ENCODE data around the gene GPSM3. TPM values are rescaled to one million over a fixed set of nuclear protein-coding genes. Genes with fewer than 3 reads are reported as not detected.

GPSM3 gene
- total and polyA plus RNA-seq, 2 of the 13 experiments (the other 11 are each of a cell fraction or from before 2014, with no cell fraction given): 0.18 to 6.2 TPM

DNA sequence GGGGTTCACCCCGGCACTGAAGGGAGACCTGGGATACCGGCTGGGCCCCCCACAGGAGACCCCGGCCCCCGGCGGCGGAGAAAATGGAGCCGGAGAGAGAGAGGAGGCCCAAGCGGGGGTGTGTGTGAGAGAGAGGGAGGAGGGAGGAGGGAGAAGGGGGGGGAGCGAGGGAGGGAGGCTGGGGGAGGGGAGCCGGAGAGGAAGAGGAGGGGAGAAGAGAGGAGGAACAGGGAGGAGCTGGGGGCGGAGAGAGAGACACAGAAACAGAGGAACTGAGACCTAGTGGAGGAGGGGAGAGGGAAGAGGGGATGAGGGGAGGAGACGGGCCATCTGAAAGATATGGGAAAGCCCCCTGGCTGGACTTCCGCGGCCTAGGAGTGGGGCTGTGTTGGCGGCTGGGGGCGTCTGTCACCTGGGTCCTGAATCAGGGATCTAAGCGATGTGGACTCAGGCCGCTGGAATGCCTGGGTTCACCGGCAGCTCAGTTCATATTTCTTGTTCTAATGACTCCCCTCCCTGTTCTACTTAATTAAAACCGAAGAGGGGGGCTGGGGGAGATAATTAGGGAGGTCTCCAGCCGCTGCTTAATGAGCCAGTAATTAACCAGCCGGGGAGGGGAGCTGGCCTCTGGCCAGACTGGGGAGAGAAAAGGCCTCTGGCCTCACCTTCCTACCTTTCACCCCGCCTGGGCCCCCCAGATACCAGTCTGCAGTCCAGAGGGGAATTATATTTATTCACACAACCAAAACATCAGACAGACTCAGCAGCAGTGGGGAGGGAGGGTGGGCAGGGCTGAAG is 2.2 kb downstream of the GPSM3 start, which contains the start of gene PBX2 (continued):
- TF ChIP-seq NR2F1 (CRISPR knock-in tag; IDR thresholded peaks at IDR 0.05) (no peak), NFYC (CRISPR knock-in tag; IDR thresholded peaks at IDR 0.05) (0 out of 2 replicates have a peak, but pooled peaks have one; percentile 16), MXD4 (CRISPR knock-in tag; IDR thresholded peaks at IDR 0.05) (no peak), MAF1 (CRISPR knock-in tag; IDR thresholded peaks at IDR 0.05; ENCODE audit: borderline replicate concordance) (no peak), PBX2 (CRISPR knock-in tag; IDR thresholded peaks at IDR 0.05) (no peak), NFKB2 (CRISPR knock-in tag; IDR thresholded peaks at IDR 0.05; ENCODE audit: borderline replicate concordance) (peak; percentile 85; the same call in 1 of the 2 replicates), ZNF235 (CRISPR knock-in tag; IDR thresholded peaks at IDR 0.05; ENCODE audit: borderline replicate concordance) (no peak), SIX4 (CRISPR knock-in tag; IDR thresholded peaks at IDR 0.05) (0 out of 2 replicates have a peak, but pooled peaks have one; percentile 10), ARNT (IDR thresholded peaks at IDR 0.05) (no peak), ATF6 (CRISPR knock-in tag; conservative IDR thresholded peaks at IDR 0.05) (no peak), KLF15 (CRISPR knock-in tag; IDR thresholded peaks at IDR 0.05; ENCODE audit: borderline replicate concordance) (no peak), PREB (CRISPR knock-in tag; IDR thresholded peaks at IDR 0.05) (no peak), THAP11 (CRISPR knock-in tag; IDR thresholded peaks at IDR 0.05) (peak; percentile 53; the same call in 1 of the 2 replicates), IKZF4 (CRISPR knock-in tag; IDR thresholded peaks at IDR 0.05; ENCODE audit: borderline replicate concordance, low read depth, not compliant biosample characterization) (no peak), MXI1 (IDR thresholded peaks at IDR 0.05; ENCODE audit: borderline replicate concordance, low read depth, low read length) (peak; percentile 13; the same call in 1 of the 3 replicates)
- TF ChIP-seq, protein P1, sequence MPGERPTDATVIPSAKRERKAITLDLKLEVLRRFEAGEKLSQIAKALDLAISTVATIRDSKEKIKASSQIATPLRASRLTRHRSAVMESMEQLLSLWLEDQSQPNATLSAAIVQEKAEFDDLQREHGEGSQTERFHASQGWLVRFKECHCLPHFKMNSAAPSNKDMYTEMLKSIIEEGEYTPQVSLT (CRISPR knock-in tag; IDR thresholded peaks at IDR 0.05; ENCODE audit: borderline replicate concordance, low read depth): no peak
- TF ChIP-seq, protein P2, sequence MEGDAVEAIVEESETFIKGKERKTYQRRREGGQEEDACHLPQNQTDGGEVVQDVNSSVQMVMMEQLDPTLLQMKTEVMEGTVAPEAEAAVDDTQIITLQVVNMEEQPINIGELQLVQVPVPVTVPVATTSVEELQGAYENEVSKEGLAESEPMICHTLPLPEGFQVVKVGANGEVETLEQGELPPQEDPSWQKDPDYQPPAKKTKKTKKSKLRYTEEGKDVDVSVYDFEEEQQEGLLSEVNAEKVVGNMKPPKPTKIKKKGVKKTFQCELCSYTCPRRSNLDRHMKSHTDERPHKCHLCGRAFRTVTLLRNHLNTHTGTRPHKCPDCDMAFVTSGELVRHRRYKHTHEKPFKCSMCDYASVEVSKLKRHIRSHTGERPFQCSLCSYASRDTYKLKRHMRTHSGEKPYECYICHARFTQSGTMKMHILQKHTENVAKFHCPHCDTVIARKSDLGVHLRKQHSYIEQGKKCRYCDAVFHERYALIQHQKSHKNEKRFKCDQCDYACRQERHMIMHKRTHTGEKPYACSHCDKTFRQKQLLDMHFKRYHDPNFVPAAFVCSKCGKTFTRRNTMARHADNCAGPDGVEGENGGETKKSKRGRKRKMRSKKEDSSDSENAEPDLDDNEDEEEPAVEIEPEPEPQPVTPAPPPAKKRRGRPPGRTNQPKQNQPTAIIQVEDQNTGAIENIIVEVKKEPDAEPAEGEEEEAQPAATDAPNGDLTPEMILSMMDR (CRISPR knock-in tag; IDR thresholded peaks at IDR 0.05): peak; percentile 27; the same call in 1 of the 2 replicates
- TF ChIP-seq, protein P3, sequence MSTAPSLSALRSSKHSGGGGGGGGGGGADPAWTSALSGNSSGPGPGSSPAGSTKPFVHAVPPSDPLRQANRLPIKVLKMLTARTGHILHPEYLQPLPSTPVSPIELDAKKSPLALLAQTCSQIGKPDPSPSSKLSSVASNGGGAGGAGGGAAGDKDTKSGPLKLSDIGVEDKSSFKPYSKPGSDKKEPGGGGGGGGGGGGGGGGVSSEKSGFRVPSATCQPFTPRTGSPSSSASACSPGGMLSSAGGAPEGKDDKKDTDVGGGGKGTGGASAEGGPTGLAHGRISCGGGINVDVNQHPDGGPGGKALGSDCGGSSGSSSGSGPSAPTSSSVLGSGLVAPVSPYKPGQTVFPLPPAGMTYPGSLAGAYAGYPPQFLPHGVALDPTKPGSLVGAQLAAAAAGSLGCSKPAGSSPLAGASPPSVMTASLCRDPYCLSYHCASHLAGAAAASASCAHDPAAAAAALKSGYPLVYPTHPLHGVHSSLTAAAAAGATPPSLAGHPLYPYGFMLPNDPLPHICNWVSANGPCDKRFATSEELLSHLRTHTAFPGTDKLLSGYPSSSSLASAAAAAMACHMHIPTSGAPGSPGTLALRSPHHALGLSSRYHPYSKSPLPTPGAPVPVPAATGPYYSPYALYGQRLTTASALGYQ (CRISPR knock-in tag; IDR thresholded peaks at IDR 0.05): no peak
